NCI-H146 (cell line): Measurements from ENCODE around the gene CACNG6.

Experiments used
- DNase-seq: peaks from one replicate; lab custom pipeline; 2025; lab: John Stamatoyannopoulos, UW

Gene CACNG6

GRCh38 chr19:53966931-53967330 lies 24.5 kb upstream of the CACNG6 start:
- no peak for DNase-seq

GRCh38 chr19:53969366-53969765 lies 22.1 kb upstream of the CACNG6 start:
- DNase-seq, result no peak

GRCh38 chr19:53971673-53972072 lies 19.8 kb upstream of the CACNG6 start:
- no peak for DNase-seq

DNA sequence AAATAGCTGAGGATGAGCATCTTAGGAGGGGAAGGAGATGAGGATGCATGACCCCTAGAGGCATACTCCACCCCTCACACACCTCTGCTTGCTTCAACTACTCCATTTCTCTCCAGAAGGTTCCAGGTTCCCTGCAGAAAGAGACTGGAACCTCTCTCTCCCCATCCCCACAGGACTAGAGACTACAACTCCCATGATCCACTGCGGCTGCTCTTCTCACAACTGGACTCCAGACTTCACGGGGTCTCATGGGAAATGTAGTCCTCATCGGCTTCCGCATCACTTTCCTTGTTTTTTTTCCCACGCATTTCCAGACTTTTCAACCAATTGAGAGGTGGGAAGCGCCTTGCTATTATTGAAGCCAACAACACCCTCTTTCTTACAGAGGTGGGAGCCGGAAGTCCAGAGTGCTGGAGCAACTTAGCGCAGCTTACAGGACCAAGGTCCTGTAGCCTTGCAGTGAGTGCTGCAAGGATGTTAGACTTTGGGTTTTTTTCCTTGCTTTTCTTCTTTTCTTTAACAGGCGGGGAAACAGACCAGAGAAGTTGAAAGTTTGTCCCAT lies 13.9 kb upstream of the CACNG6 start:
- DNase-seq, result no peak

GRCh38 chr19:53977991-53978731 lies 13.3 kb upstream of the CACNG6 start:
- DNase-seq, result no peak

- no peak for DNase-seq
Measured at GRCh38 chr19:53978975-53979801, 12.2 kb upstream of the CACNG6 start.

DNA sequence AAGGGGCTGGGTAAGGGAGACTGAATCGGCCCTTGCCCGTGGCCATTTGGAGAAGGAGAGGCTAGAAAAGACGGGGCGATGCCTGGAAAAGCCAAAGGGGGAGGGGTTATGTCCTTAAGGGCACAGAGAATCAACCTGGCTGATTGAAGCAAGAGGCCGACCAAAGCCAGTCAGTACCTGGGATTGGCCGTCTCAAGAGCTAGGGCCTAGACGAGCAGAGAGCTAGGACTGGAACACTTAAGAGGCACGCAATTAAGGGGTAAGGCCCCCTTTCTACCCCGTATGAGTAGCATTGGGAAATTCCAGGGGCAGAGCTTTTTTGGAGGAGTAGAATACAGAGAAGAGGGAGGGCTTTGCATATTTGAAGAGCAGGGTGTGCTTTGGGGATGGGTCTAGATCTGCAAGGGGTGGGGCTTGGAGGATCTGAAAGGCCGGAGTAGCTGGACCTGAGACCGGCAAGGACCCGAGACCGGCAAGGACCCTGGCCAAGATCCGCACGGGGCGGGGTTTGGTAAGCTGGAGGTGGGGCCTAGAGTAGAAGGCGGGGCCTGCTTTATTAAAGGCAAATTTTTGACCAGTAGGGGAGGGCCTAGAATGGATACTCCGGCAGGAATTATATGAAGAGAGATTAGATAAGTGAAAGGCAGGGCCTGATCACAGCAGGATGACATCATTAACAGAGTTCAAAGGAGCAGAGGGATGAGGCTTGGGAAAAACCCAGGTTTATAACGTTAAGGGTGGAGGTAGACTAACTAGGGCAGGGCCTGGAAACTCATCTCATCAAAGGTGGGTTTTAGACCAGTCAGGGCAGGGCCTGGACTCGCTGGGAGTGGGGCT lies 10.7 kb upstream of the CACNG6 start:
- DNase-seq, result no peak

GRCh38 chr19:53981376-53981951 lies 10.0 kb upstream of the CACNG6 start:
- no peak for DNase-seq

DNA sequence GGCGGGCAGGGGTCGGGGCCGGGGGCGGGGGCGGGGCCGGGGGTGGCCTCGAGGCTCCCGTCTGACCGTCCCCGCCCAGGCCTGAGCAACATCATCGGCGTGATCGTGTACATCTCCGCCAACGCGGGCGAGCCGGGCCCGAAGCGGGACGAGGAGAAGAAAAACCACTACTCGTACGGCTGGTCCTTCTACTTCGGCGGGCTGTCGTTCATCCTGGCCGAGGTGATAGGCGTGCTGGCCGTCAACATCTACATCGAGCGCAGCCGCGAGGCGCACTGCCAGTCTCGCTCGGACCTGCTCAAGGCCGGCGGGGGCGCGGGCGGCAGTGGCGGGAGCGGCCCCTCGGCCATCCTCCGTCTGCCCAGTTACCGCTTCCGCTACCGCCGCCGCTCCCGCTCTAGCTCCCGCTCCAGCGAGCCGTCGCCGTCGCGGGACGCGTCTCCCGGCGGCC lies 9.4 kb upstream of the CACNG6 start:
- no peak for DNase-seq

DNA sequence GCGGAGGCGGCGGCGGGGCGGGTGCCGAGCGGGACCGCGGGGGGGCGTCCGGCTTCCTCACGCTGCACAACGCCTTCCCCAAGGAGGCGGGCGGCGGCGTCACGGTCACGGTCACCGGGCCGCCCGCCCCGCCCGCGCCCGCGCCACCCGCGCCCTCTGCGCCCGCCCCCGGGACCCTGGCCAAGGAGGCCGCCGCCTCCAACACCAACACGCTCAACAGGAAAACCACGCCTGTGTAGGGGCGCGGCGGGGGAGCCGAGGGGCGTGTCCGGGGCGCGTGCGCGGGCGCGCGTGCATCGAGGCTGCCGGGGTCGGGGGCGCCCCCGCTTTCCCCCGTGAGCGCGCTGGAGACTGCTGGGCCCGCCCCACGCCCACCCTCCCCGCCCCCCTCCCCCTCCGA lies 8.8 kb upstream of the CACNG6 start:
- no peak for DNase-seq

- DNase-seq, result no peak
Measured at GRCh38 chr19:53983457-53984289, 7.8 kb upstream of the CACNG6 start.

DNA sequence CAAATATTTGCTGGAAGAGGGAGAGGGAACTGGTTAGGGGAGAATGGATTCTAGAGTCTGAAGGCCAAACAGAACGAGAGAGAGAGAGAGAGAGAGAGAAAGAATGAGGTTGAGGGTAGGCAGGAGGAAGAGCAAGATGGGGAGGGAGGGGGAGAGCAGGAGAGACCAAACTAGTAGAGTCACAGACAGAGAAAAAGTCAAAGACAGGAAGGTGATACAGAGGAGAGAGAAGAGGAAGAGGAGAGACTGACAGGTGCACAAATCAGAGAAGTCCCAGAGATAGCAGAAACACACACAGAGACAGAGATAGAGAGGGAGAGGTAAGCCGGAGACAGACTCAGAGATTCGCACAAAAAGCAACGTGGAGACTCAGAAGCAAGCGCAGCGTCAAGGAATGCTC lies 5.6 kb upstream of the CACNG6 start:
- DNase-seq, result no peak

DNA sequence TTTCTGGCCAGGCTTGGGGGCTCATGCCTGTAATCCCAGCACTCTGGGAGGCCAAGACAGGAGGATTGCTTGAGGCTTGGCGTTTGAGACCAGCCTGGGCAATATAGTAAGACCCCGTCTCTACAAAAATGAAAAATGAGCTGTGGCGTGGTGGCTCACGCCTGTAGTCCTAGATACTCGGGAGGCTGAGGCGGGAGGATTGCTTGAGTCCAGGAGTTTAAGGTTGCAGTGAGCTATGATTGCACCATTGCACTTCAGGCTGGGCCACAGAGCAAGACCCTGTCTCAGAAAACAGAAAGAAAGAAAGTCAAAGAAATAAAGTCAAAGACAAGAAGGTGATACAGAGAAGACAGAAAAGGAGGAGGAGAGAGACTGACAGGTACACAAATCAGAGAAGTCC lies 2.5 kb upstream of the CACNG6 start:
- no peak for DNase-seq

DNA sequence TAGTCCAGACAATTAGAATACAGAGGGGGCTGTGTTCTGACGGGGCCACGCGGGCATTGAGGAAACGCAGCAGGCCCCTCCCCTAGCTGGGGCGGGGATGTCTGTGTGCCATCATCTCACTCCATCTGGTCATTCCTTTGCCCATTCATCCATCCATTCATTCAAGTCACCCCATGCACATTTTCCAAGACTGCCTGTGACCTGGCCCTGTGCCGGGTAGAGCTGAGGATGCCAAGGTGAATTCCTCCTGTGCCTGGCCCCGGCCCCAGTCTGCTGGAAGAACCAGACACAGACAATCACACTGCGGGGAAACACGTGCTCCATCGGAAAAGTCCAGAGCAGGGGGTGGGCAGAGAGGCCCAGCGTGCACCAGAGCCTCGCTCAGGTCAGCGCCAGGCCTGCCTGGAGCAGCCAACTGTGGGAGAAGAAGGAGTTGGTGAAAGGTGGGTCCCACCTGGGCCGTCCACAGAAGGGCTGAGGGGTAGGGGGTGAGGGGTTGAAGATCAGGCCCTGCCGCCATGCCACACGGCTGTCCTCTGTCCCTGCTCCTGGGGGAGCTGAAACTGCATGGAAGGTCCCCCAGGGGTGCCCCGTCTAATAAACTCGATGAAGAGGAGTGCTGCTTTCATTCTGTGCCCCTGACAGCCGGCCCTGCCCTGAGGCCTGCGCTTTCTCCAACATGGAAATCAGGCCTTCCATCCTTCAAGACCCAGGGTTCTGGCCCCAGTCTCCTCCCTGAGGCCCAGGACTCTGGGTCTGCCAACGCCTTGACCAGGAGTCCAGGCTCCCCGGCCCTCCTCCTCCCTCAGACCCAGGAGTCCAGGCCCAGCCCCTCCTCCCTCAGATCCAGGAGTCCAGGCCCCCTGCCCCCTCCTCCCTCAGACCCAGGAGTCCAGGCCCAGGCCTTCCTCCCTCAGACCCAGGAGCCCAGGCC lies 1.6 kb upstream of the CACNG6 start:
- no peak for DNase-seq

DNA sequence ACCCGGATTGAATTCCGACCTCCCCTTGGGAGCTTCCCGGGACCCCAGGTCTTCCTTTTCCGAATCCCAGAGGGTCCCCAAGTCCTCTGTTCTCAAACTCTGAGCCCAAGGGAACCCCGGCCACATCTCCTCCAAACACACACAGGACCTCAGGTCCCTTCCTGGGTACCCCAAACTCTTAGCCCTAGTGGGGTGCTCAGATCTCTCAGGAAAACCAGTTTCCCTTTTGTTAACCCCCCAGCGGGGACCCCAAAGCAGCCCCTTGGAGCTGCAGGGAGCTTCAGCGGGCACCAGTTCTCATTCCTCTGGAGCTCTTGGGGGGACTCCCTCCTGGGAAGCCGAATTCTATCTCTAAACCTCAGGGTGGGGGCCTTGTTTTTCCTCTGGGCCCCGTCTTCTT lies 774 bp downstream of the CACNG6 start:
- DNase-seq, result no peak

- no peak for DNase-seq
Measured at GRCh38 chr19:53992815-53993214, 1.4 kb downstream of the CACNG6 start.

GRCh38 chr19:53993448-53993847 lies 2.0 kb downstream of the CACNG6 start:
- DNase-seq, result no peak

DNA sequence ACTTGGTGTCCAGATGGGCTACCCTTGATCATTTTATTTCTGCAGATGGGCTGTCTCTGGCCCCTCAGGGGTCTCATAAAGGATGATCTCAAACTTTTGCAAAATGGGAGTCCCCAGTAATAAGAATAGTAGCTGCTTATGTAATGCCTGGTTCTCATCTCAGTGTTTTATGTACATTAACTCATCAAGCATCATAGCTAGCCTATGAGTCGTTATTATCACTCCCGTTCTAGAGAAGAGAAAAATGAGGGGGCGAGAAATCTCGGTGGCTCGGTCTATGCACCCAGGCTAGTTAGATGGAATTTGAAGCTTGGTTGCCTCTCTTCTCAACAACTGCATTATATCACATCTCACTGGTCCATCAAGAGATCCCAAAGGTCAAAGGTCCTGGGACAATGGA lies 3.4 kb downstream of the CACNG6 start:
- DNase-seq, result no peak

DNA sequence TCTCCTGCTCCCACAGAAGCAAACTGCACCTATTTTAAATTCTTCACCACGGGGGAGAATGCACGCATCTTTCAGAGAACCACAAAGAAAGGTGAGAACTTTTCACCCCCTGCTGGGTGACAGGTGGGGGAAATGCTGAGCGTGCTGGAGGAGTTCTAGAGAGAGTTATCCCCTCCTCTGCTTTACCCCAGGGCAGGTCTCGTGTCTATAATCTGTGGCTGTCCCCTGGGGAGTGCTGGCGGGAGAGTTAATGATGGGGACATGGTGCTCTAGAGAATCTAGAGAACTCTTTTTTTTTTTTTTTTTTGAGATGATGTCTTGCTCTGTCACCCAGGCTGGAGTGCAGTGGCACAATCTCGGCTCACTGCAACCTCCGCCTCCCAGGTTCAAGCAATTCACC lies 6.8 kb downstream of the CACNG6 start:
- DNase-seq, result no peak

- DNase-seq, result no peak
Measured at GRCh38 chr19:53999694-54000093, 8.3 kb downstream of the CACNG6 start.
